Measurements from ENCODE around the gene AP4B1. TPM values are rescaled to one million over a fixed set of nuclear protein-coding genes. Genes with fewer than 3 reads are reported as not detected.
A peak's percentile ranks its signal among the peaks of the same experiment; 100 is the strongest.

The AP4B1 gene
- total RNA-seq, 4 donors from 2014 or later: 6.5 to 11.2 (median 8.4) TPM

DNA sequence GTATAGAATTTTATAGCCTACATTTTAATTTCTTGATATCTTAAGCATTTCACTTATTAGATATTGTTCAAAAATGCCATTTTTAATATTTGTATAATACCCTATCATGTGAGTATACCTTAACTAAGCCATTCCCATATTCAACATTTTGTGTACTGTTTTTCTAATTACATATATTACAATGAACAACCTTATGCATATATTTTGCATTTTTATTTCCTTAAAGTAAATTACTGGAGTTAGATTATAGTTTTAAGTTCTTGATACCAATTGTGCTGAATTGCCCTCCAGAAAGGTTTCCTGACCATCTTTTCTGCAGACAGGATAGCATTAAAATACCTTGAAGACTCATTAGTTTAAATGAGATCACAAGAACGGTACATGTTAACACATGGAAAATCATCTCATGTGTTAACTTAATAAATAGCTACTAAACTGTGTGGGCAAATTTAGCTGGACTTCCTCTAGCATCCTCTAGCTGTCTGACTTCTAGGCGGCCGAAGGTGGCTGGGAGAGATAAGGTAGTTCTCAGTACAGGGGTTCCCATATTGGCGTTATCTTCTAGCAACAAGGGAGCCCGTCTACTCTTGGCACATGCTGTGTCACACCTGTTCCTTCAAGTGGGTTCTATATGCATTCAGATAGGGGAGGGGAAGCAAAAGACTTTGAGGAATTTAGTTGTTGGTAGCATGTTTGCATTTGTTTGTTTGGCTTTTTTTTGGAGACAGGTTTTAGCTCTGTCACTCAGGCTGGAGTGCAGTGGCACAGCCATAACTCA lies 9.5 kb upstream of the AP4B1 start:
- intact Hi-C loops (cut with DNase I; ENCODE audit: low total_unique reads): loop anchor here (2.0 kb wide), 1 partner anchor 15 kb away; the partner anchor contains the start of gene HIPK1
- H3K27ac ChIP-seq: peak overlapping the region in 1 of 4 donors; percentile 73
- in situ Hi-C loops (cut with MboI; ENCODE audit: low sequenced_read_pairs in 4 of 4): loop anchor here in 2 of 4 donors (25.0 kb wide), 2 partner anchors 527 to 1302 kb away; partner anchors contain the start of genes CAPZA1 (in 1 of the 2), MAGI3 (in 1 of the 2) and ST7L (in 1 of the 2)
- no peak overlapping the region for H3K4me3 ChIP-seq
- H3K9me3 ChIP-seq: no peaks in the 10 kb centered on the region
- H3K4me1 ChIP-seq: peaks cover 17 to 18% of the 10 kb centered on the region in 2 donors
- DNase-seq (no peak), ATAC-seq (no peak)
- H3K27me3 ChIP-seq: no peaks in the 10 kb centered on the region
- H3K36me3 ChIP-seq: peaks cover 0 to 15% of the 10 kb centered on the region in 2 donors
- TF ChIP-seq, protein P1, sequence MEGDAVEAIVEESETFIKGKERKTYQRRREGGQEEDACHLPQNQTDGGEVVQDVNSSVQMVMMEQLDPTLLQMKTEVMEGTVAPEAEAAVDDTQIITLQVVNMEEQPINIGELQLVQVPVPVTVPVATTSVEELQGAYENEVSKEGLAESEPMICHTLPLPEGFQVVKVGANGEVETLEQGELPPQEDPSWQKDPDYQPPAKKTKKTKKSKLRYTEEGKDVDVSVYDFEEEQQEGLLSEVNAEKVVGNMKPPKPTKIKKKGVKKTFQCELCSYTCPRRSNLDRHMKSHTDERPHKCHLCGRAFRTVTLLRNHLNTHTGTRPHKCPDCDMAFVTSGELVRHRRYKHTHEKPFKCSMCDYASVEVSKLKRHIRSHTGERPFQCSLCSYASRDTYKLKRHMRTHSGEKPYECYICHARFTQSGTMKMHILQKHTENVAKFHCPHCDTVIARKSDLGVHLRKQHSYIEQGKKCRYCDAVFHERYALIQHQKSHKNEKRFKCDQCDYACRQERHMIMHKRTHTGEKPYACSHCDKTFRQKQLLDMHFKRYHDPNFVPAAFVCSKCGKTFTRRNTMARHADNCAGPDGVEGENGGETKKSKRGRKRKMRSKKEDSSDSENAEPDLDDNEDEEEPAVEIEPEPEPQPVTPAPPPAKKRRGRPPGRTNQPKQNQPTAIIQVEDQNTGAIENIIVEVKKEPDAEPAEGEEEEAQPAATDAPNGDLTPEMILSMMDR (IDR thresholded peaks at IDR 0.05 in 4 of 5, conservative IDR thresholded peaks at IDR 0.05 in 1 of 5): no peak
- no peak for TF ChIP-seq POLR2A (IDR thresholded peaks at IDR 0.05)

DNA sequence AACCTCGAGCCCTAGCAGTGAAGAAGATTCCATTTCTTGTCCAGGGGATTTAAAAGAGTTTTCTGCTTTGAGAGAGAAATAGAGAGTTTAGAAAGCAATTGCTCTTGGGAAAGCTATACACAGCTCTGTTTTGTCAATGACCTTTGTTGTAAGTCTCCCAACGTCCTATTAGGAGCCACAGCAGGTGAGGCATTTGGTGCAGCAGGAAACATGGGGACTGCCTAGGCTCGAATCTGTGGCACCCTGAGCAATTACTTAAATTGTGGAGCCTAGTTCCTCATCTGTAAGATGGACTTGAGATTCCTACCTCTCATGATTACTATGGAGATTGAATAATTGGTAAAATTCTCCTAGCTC lies 8.7 kb upstream of the AP4B1 start:
- in situ Hi-C loops (cut with MboI; ENCODE audit: low sequenced_read_pairs in 4 of 4) (loop anchor here in 2 of 4 donors (25.0 kb wide), 2 partner anchors 526 to 1301 kb away; partner anchors contain the start of genes CAPZA1 (in 1 of the 2), MAGI3 (in 1 of the 2) and ST7L (in 1 of the 2)), intact Hi-C loops (cut with DNase I; ENCODE audit: low total_unique reads) (loop anchor here (2.0 kb wide), 1 partner anchor 16 kb away; the partner anchor contains the start of gene HIPK1)
- no peak for DNase-seq
- TF ChIP-seq, protein P1 (IDR thresholded peaks at IDR 0.05 in 4 of 5, conservative IDR thresholded peaks at IDR 0.05 in 1 of 5): no peak
- no peak for TF ChIP-seq POLR2A (IDR thresholded peaks at IDR 0.05)
- Histone ChIP-seq H3K27ac (peak overlapping the region; percentile 67 to 73 (median 72)), H3K36me3 (peaks cover 0 to 22% of the 10 kb centered on the region in 2 donors), H3K4me1 (peaks cover 17 to 18% of the 10 kb centered on the region in 2 donors), H3K27me3 (no peaks in the 10 kb centered on the region), H3K4me3 (peak overlapping the region in 2 of 4 donors; percentile 4 to 15), H3K9me3 (no peaks in the 10 kb centered on the region)
- peak in 1 of 2 donors; percentile 40 for ATAC-seq

- Histone ChIP-seq H3K27me3 (no peaks in the 10 kb centered on the region), H3K9me3 (no peaks in the 10 kb centered on the region), H3K4me3 (peak overlapping the region in 2 of 4 donors; percentile 4 to 15), H3K36me3 (peaks cover 0 to 28% of the 10 kb centered on the region in 2 donors), H3K4me1 (peaks cover 17 to 18% of the 10 kb centered on the region in 2 donors), H3K27ac (peak overlapping the region; percentile 67 to 73 (median 72))
- TF ChIP-seq POLR2A (IDR thresholded peaks at IDR 0.05): no peak
- TF ChIP-seq, protein P1 (IDR thresholded peaks at IDR 0.05 in 4 of 5, conservative IDR thresholded peaks at IDR 0.05 in 1 of 5): no peak
- intact Hi-C loops (cut with DNase I; ENCODE audit: low total_unique reads) (loop anchor here (2.0 kb wide), 1 partner anchor 16 kb away; the partner anchor contains the start of gene HIPK1), in situ Hi-C loops (cut with MboI; ENCODE audit: low sequenced_read_pairs in 4 of 4) (loop anchor here in 2 of 4 donors (25.0 kb wide), 2 partner anchors 525 to 1300 kb away; partner anchors contain the start of genes CAPZA1 (in 1 of the 2), MAGI3 (in 1 of the 2) and ST7L (in 1 of the 2))
- DNase-seq (peak in 1 of 2 donors; percentile 34), ATAC-seq (peak; percentile 73 to 88)
Measured at GRCh38 chr1:113912594-113913311, 8.2 kb upstream of the AP4B1 start.

DNA sequence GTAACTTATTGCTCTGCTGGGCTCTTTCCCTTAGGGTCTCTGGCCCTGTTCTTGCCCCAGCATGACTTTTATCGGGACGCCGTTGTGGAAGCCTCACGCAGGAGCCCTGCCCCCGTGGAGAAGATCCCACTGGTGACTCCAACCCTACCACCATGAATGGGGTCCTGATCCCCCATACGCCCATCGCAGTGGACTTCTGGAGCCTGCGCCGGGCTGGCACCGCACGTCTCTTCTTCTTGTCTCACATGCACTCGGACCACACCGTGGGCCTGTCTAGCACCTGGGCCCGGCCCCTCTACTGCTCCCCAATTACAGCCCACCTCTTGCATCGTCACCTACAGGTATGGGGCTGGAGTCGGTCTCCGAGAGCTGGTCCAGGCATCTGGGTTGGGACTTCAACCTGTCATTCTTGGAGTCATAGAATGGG lies 849 bp upstream of the AP4B1 start:
- intact Hi-C loops (cut with DNase I; ENCODE audit: low total_unique reads) (loop anchor here (1.0 to 2.0 kb wide), 5 partner anchors 24 to 147 kb away; partner anchors contain the start of genes HIPK1, PHTF1 and RSBN1), in situ Hi-C loops (cut with MboI; ENCODE audit: low sequenced_read_pairs in 4 of 4) (loop anchor here (10.0 to 25.0 kb wide), 4 partner anchors 71 to 1293 kb away; partner anchors contain the start of genes CAPZA1 (in 1 of the 4), MAGI3 (in 1 of the 4), RSBN1 (in 1 of the 4) and ST7L (in 1 of the 4))
- H3K27ac ChIP-seq: peak overlapping the region; percentile 90 to 91 (median 90)
- no peaks in the 10 kb centered on the region for H3K27me3 ChIP-seq
- DNase-seq (peak in 1 of 2 donors; percentile 29), ATAC-seq (no peak)
- H3K4me1 ChIP-seq: peaks cover 20 to 22% of the 10 kb centered on the region in 2 donors
- no peaks in the 10 kb centered on the region for H3K9me3 ChIP-seq
- TF ChIP-seq POLR2A (IDR thresholded peaks at IDR 0.05): no peak
- TF ChIP-seq, protein P1 (IDR thresholded peaks at IDR 0.05 in 4 of 5, conservative IDR thresholded peaks at IDR 0.05 in 1 of 5): peak in 1 of 5 experiments; percentile 15
- peak overlapping the region; percentile 79 to 93 (median 84) for H3K4me3 ChIP-seq
- H3K36me3 ChIP-seq: peaks cover 0 to 32% of the 10 kb centered on the region in 2 donors
